Ishikawa (cell line): Measurements from ENCODE around the gene MIF.

Experiments used
- CEBPB ChIP-seq: IDR thresholded peaks from 2 replicates; pipeline ENCODE4 v1.6.1; 2012
- CREB1 ChIP-seq: IDR thresholded peaks from 2 replicates; pipeline ENCODE4 v1.6.1; 2012; ENCODE audit warnings: low read depth
- EGR1 ChIP-seq: IDR thresholded peaks from 2 replicates; pipeline ENCODE4 v1.6.1; 2012
- EP300 ChIP-seq: IDR thresholded peaks from 2 replicates; pipeline ENCODE4 v1.6.1; 2012; ENCODE audit warnings: borderline replicate concordance
- FOXM1 ChIP-seq: IDR thresholded peaks from 2 replicates; pipeline ENCODE4 v1.6.1; 2012; ENCODE audit warnings: low read depth, borderline replicate concordance
- RAD21 ChIP-seq: IDR thresholded peaks from 2 replicates; pipeline ENCODE4 v1.6.1; 2012; ENCODE audit warnings: low read depth
- TAF1 ChIP-seq: IDR thresholded peaks from 2 replicates; pipeline ENCODE4 v1.6.1; 2012; ENCODE audit warnings: low read depth, mild to moderate bottlenecking
- TEAD4 ChIP-seq: IDR thresholded peaks from 2 replicates; pipeline ENCODE4 v1.6.1; 2012
- ZBTB7A ChIP-seq: IDR thresholded peaks from 2 replicates; pipeline ENCODE4 v1.6.1; 2012; ENCODE audit warnings: low read depth
- TF ChIP-seq, protein P1 (sequence below): IDR thresholded peaks from 2 replicates; pipeline ENCODE4 v1.6.1; 2012; ENCODE audit warnings: low read depth, mild to moderate bottlenecking
- TF ChIP-seq, protein P2 (sequence below): IDR thresholded peaks from 2 replicates; pipeline ENCODE4 v1.6.1; 2012

DNA sequence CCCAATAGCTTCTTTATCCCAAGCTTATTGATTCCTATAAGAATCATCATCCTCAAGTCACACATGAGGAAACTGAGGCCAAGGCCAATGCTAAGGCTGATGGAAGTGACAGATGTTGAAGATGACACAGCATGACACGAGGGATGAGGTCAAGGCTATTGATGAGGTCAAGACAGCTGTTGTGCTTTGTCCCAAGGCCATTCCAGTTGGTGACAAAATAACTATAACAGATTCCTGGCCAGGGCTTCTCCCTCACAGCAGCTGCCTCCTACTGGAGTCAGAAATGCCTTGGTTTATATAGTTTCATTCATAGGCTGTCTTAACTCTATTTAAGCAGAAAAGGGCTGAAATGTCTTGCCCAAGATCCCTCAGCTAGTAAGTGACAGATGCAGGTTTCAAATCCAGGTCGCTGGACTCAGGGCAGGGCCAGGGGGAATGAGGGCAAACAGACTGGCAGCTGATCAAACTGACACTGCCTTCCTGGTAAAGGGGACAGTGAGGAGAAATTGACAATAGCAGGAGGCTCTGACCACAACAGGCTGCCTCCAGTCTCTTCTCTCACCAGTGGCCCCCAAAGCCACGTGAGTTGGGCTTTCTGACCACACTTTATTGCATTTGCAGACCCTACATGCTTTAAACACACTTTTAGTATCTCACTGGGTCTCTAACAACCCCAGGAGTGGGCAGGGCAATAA, 16.5 kb downstream of the MIF start:
- TF ChIP-seq ZBTB7A (no peak), TAF1 (no peak), TEAD4 (no peak), EGR1 (no peak), CEBPB (no peak), RAD21 (no peak), FOXM1 (no peak), EP300 (no peak), CREB1 (no peak)
- TF ChIP-seq, protein P1, sequence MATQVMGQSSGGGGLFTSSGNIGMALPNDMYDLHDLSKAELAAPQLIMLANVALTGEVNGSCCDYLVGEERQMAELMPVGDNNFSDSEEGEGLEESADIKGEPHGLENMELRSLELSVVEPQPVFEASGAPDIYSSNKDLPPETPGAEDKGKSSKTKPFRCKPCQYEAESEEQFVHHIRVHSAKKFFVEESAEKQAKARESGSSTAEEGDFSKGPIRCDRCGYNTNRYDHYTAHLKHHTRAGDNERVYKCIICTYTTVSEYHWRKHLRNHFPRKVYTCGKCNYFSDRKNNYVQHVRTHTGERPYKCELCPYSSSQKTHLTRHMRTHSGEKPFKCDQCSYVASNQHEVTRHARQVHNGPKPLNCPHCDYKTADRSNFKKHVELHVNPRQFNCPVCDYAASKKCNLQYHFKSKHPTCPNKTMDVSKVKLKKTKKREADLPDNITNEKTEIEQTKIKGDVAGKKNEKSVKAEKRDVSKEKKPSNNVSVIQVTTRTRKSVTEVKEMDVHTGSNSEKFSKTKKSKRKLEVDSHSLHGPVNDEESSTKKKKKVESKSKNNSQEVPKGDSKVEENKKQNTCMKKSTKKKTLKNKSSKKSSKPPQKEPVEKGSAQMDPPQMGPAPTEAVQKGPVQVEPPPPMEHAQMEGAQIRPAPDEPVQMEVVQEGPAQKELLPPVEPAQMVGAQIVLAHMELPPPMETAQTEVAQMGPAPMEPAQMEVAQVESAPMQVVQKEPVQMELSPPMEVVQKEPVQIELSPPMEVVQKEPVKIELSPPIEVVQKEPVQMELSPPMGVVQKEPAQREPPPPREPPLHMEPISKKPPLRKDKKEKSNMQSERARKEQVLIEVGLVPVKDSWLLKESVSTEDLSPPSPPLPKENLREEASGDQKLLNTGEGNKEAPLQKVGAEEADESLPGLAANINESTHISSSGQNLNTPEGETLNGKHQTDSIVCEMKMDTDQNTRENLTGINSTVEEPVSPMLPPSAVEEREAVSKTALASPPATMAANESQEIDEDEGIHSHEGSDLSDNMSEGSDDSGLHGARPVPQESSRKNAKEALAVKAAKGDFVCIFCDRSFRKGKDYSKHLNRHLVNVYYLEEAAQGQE: no peak
- TF ChIP-seq, protein P2, sequence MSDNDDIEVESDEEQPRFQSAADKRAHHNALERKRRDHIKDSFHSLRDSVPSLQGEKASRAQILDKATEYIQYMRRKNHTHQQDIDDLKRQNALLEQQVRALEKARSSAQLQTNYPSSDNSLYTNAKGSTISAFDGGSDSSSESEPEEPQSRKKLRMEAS: no peak
